K562 (cell line): Measurements from ENCODE around the gene HOXB5. TPM values are rescaled to one million over a fixed set of nuclear protein-coding genes. Genes with fewer than 3 reads are reported as not detected.

Experiments used
- ELK1 ChIP-seq: sonication (generic); formaldehyde crosslinking; IDR thresholded peaks from 2 replicates; pipeline ENCODE4 v1.8.1; 2022; ENCODE audit warnings: missing genetic modification reagents
- GATA2 ChIP-seq: sonication (generic); formaldehyde crosslinking; IDR thresholded peaks from 2 replicates; pipeline ENCODE4 v1.4.0; 2020; ENCODE audit warnings: mild to moderate bottlenecking, missing genetic modification reagents
- HDAC2 ChIP-seq: fragments of 450-650 bp; IDR thresholded peaks from 2 replicates; pipeline ENCODE4 v1.6.1; 2016; ENCODE audit warnings: mild to moderate bottlenecking
- MGA ChIP-seq: fragments of 450-650 bp; IDR thresholded peaks from 2 replicates; pipeline ENCODE4 v1.6.1; 2016; ENCODE audit warnings: mild to moderate bottlenecking, moderate library complexity
- RBFOX2 ChIP-seq: fragments of 200-400 bp; formaldehyde crosslinking; IDR thresholded peaks from 2 replicates; pipeline ENCODE4 v1.6.1; 2017; ENCODE audit warnings: low read depth, mild to moderate bottlenecking, low read length, moderate library complexity
- RBM22 ChIP-seq: fragments of 200-400 bp; formaldehyde crosslinking; IDR thresholded peaks from 2 replicates; pipeline ENCODE4 v1.6.1; 2018; ENCODE audit warnings: low read length, low read depth; ENCODE audit not compliant: poor library complexity, severe bottlenecking
- SNIP1 ChIP-seq: fragments of 450-650 bp; IDR thresholded peaks from 2 replicates; pipeline ENCODE4 v1.7.1; 2017; ENCODE audit warnings: low read depth, mild to moderate bottlenecking
- ZBTB1 ChIP-seq: sonication (generic); formaldehyde crosslinking; IDR thresholded peaks from 2 replicates; pipeline ENCODE4 v1.8.1; 2023; ENCODE audit warnings: missing genetic modification reagents, low read depth, mild to moderate bottlenecking, borderline replicate concordance
- ZNF512 ChIP-seq: IDR thresholded peaks from 2 replicates; pipeline ENCODE4 v1.6.1; 2016; ENCODE audit warnings: missing genetic modification characterization, missing compliant biosample characterization
- polyA plus RNA-seq, 8 experiments: library from polyadenylated mRNA; depleted of rRNA in 4 of 8; stranded (reverse) in 5 of 8; unstranded in 3 of 8; fragments of >200 nt; fragmentation: Nextera tagmentation in 2 of 8; fragmentation: Illumina TruSeq in 1 of 8; extraction: Ambion mirVana in 2 of 8; extraction: Trizol in 1 of 8; gene quantifications; 2 replicates each; pipeline versions ENCODE4 v1.2.1 to v1.2.3, GENCODE V29; 2011 to 2014; ENCODE audit warnings: inconsistent platforms in 1 of 8, missing spikeins in 1 of 8
- total RNA-seq, 7 experiments: library from RNA; depleted of rRNA in 6 of 7; stranded (reverse); fragments of >200 nt in 6 of 7; fragmentation: Illumina TruSeq in 2 of 7; extraction: Trizol in 2 of 7; gene quantifications; 2 replicates each; pipeline versions ENCODE4 v1.2.1 to v1.2.3, GENCODE V29; 2011 to 2021; ENCODE audit warnings: low replicate concordance in 1 of 7
- TF ChIP-seq, protein P1 (sequence below), 2 experiments: fragments of 250-450 bp in 1 of 2; fragments of 450-650 bp in 1 of 2; sonication (Bioruptor Pico) in 1 of 2; IDR thresholded peaks; 2 replicates each; pipeline versions ENCODE4 v1.6.1 to v1.8.0; 2016 to 2021; ENCODE audit warnings: mild to moderate bottlenecking in 2 of 2, moderate library complexity in 2 of 2, missing compliant biosample characterization in 1 of 2, missing genetic modification characterization in 1 of 2

The HOXB5 gene
- total and polyA plus RNA-seq, 9 of the 15 experiments (the other 6 are each of a cell fraction or from before 2014, with no cell fraction given) = 0.24 to 2.7 (median 0.65) TPM

- 0 out of 2 replicates have a peak, but pooled peaks have one; percentile 13 for TF ChIP-seq ZNF512 (tag)
- no peak for TF ChIP-seq GATA2 (CRISPR knock-in tag)
- no peak for TF ChIP-seq HDAC2
- TF ChIP-seq MGA = no peak
- TF ChIP-seq ELK1 = no peak
- TF ChIP-seq RBFOX2 = peak; percentile 92
- TF ChIP-seq ZBTB1 = peak; percentile 56; the same call in 1 of the 2 replicates
- peak; percentile 69 for TF ChIP-seq RBM22
- TF ChIP-seq, protein P1, sequence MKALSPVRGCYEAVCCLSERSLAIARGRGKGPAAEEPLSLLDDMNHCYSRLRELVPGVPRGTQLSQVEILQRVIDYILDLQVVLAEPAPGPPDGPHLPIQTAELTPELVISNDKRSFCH (CRISPR knock-in tag; IDR thresholded peaks at IDR 0.05) = no peak
- TF ChIP-seq, protein P1 (tag; IDR thresholded peaks at IDR 0.05) = no peak
- no peak for TF ChIP-seq SNIP1
These were observed 50.3 kb downstream of the HOXB5 start (continued) for GRCh38 chr17:48543107-48543853.
